Suppressor macrophage (primary cell): ENCODE data around the gene SLC66A2.
"Not testable (repeated sequence)": the region's sequence is repeated elsewhere in the genome, so short reads cannot be mapped to it uniquely, and the experiment has no call there.

Experiments
- DNase-seq, 4 experiments: peaks; one replicate each; pipeline ENCODE4 v3.0.0-alpha.2; 2020 to 2022

The SLC66A2 gene

DNA sequence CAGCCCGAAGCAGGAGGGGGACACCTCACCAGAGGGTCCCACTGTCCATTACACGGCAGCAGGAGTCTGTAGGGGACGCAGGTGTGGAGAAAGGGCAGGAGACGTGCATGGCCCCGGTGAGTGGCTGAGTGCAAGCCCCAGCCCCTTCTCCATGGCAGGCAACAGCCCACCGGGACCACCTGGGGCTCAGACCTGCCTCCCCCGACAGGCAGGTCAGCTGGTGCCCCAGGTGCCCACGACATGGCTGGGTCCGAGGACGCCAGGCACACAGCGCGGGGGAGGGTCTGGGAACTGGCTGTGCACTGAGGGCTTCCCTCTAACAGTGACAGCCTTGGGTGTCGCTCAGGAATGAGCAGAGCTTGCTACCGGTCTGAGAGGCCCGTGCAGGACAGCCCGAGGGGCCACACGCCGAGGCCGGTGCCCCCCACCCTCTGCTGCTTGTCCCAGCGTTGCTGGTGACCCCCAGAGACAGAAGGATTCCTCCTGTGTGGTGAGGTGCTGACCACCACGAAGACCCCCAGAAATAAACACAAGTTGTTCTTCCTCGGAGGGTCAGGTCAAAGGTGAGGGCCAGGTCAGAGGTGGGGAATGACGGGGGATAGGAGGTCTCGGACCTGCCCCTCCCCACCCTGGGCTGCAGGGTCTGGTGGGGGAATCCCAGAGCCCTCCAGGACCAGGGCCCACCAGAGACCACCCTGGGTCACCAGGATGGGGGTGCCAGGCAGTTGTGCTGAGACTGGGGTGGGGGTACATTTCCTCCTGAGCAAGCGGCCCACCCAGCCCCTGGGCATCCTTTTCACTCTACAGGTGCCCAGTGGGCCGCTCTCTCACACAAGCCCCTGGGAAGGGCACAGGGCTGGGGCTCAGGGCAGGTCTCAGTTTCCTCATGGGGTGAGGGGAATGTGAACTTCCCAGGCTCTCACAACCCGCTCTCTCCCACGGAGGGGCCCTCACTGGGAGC is 50.6 kb downstream of the SLC66A2 start:
- DNase-seq: no peak

- no peak for DNase-seq
Measured at GRCh38 chr18:79899609-79900445, 51.6 kb downstream of the SLC66A2 start.

DNA sequence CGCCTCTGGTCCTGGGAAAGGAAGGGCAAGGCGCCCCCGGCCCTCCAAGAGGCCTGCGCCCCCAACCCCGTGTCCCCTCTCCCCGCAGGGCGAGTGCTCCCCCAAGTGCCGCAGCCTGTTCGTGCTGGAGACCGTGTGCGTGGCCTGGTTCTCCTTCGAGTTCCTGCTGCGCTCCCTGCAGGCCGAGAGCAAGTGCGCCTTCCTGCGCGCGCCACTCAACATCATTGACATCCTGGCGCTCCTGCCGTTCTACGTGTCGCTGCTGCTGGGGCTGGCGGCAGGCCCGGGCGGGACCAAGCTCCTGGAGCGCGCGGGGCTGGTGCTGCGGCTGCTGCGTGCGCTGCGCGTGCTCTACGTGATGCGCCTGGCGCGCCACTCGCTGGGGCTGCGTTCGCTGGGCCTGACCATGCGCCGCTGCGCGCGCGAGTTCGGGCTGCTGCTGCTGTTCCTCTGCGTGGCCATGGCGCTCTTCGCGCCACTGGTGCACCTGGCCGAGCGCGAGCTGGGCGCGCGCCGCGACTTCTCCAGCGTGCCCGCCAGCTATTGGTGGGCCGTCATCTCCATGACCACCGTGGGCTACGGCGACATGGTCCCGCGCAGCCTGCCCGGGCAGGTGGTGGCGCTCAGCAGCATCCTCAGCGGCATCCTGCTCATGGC is 52.4 kb downstream of the SLC66A2 start:
- DNase-seq: no peak

DNA sequence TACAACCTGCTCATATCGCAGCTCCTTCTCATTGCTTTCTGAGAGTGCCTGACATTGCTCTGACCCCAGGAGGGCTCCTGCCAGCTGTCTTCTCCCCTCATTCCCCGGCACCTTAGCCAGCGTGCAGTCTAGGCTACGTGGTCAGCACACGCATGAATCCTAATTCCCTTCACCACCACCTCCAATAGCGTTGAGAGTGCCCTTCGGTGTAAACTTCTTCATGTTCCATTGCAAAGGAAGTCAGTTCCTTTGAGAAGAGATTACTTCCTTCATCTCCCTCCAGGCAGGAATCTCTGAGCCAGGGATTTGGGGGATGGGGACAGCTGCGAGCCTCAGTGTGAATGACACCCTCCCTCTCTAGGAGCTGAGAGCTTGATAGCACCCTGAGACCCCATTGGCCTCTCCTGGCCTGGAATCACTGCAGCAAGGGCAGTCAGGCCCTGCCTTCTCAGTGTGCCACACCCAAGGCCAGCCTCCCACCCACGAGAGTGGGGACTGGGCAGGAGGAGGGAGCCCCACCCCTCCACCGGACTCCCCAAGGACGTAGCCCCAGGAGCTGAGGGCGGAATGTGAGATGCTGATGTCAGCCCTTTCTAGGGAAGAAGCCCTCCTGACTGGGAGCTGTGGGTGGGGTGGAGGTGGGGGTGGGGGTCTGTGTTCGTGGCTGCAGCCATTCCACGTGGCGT is 53.4 kb downstream of the SLC66A2 start:
- DNase-seq: no peak

- DNase-seq: no peak
Measured at GRCh38 chr18:79896738-79897137, 54.7 kb downstream of the SLC66A2 start.

DNA sequence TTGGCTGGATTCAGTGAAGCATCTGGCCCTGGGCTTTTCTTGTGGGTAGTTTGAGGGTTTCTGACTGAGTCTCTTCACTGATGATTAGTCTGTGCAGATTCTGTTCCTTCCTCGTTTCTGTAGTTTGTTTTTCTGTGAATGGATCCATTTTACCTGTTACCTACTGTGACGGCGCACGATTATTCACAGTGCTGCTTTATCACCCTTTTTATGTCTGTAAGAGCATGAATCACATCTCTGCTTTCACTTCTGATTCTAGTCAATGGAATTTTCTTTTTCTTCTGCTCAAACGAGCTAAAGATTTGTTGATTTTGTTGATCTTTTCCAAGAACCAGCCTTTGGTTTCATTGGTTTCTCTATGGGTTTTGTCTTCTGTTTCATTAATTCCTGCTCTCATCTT is 60.8 kb downstream of the SLC66A2 start:
- DNase-seq: no peak

DNA sequence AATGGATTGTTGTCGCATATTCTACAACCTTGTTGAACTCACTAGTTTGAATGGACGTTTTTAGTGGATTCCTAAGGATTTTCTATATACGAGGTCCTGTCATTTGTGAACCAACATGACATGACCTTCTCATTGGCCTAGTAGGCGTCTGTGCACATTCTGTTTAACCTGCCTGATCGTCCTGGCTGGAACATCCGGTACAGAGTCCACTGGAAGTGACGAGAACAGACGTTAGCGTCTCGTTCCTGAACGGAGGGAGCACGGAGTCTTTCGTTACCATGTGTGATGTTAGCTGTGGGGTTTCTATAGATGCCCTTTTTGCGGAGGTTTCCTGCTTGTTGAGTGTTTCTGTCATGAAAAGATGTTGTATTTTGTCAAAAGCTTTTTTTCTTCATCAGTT is 61.9 kb downstream of the SLC66A2 start:
- no peak for DNase-seq

DNA sequence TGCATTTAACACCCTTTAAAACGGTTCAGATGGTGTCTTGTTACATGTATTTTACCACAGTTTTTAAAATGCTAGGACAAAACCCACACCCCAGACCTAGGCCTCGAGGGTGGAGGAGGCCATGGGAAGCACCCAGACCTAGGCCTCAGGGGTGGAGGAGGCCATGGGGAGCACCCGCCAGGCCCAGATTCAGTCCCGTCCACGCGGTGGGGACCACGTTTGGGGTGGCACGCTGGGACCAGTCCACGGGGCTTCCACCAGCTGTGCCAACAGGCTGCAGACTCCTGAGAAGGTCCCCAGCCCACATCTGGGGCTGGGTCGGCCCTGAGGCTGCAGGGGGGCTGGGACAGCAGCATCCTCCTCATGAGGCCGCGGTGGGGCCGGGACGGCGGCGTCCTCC is 63.4 kb downstream of the SLC66A2 start:
- DNase-seq: no peak

- no peak for DNase-seq
Measured at GRCh38 chr18:79887181-79888000, 64.1 kb downstream of the SLC66A2 start.

GRCh38 chr18:79884963-79885728 is 66.3 kb downstream of the SLC66A2 start:
- no peak for DNase-seq

GRCh38 chr18:79884294-79884962 is 67.0 kb downstream of the SLC66A2 start:
- no peak for DNase-seq

- no peak for DNase-seq
Measured at GRCh38 chr18:79883461-79884293, 67.8 kb downstream of the SLC66A2 start.

- no peak for DNase-seq
Measured at GRCh38 chr18:79882522-79883241, 68.8 kb downstream of the SLC66A2 start.

DNA sequence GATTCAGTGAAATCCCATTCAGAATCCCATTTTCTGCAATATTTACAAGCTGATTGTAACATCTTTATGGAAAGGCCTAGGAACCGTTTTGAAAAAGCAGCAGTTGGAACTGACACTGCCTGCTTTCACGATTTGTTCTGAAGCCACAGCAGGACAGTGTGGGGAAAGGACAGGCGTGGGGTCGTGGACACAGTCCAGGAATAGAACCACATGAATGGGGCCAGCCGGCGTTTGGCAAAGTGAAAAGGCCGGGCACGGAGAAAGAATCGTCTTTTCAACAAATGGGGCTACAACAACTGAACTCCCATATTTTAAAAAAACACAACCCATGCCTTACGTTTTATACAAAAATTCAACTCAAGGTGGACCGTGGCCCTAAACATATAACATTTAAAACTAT is 69.8 kb downstream of the SLC66A2 start:
- DNase-seq: no peak

- DNase-seq: no peak
Measured at GRCh38 chr18:79879566-79879965, 71.9 kb downstream of the SLC66A2 start.

GRCh38 chr18:79878741-79879378 is 72.6 kb downstream of the SLC66A2 start:
- DNase-seq: no peak

GRCh38 chr18:79878246-79878645 is 73.2 kb downstream of the SLC66A2 start:
- not testable (repeated sequence) for DNase-seq
